Fibroblast of lung (primary cell): Measurements from ENCODE around the gene UTP4.

Experiments
- EZH2 ChIP-seq: IDR thresholded peaks from 2 replicates; pipeline ENCODE4 v1.5.1; 2012; ENCODE audit warnings: low read length, control low read depth, mild to moderate bottlenecking; ENCODE audit errors: missing control alignments
- TF ChIP-seq, protein P1 (sequence below), 2 donors: IDR thresholded peaks in 1 of 2; conservative IDR thresholded peaks in 1 of 2; 1 replicate in 1 of 2; 2 replicates in 1 of 2; pipeline ENCODE4 v1.5.1; 2011 to 2012; ENCODE audit warnings: low read length in 2 of 2, control low read depth in 1 of 2, inconsistent platforms in 1 of 2, low read depth in 1 of 2, mild to moderate bottlenecking in 1 of 2

DNA sequence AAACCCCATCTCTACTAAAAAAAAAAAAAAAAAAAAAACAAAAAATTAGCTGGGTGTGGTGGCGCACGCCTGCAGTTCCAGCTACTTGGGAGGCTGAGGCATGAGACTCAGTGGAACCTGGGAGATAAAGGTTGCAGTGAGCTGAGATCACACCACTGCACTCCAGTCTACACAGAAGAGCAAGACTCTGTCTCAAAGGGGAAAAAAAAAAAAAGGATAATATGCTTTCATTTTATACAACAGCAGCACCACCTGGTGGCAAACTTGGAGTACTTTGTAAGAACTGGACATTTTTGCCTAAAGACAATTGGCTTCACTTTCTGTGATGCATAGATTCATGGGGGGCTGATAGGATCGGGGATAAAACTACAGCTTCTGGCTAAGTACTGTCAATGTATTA, 8.5 kb upstream of the UTP4 start:
- TF ChIP-seq, protein P1, sequence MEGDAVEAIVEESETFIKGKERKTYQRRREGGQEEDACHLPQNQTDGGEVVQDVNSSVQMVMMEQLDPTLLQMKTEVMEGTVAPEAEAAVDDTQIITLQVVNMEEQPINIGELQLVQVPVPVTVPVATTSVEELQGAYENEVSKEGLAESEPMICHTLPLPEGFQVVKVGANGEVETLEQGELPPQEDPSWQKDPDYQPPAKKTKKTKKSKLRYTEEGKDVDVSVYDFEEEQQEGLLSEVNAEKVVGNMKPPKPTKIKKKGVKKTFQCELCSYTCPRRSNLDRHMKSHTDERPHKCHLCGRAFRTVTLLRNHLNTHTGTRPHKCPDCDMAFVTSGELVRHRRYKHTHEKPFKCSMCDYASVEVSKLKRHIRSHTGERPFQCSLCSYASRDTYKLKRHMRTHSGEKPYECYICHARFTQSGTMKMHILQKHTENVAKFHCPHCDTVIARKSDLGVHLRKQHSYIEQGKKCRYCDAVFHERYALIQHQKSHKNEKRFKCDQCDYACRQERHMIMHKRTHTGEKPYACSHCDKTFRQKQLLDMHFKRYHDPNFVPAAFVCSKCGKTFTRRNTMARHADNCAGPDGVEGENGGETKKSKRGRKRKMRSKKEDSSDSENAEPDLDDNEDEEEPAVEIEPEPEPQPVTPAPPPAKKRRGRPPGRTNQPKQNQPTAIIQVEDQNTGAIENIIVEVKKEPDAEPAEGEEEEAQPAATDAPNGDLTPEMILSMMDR (conservative IDR thresholded peaks at IDR 0.05 in 1 of 2, IDR thresholded peaks at IDR 0.05 in 1 of 2; ENCODE audit: low read depth in 1 of 2, low read length in 2 of 2), result peak; percentile 61 to 63
- TF ChIP-seq EZH2, result no peak
